Stimulated activated CD8-positive, alpha-beta memory T cell treated with anti-CD3 and anti-CD28 coated beads, Interleukin-15, amount 100 ng/mL, for 1 hour (primary cell): ENCODE data around the gene DDX27.
"Not testable (repeated sequence)": the region's sequence is repeated elsewhere in the genome, so short reads cannot be mapped to it uniquely, and the experiment has no call there.

Source experiments
- DNase-seq: peaks from one replicate; pipeline ENCODE4 v3.0.0-alpha.2; 2020; ENCODE audit warnings: low read depth

The DDX27 gene

DNA sequence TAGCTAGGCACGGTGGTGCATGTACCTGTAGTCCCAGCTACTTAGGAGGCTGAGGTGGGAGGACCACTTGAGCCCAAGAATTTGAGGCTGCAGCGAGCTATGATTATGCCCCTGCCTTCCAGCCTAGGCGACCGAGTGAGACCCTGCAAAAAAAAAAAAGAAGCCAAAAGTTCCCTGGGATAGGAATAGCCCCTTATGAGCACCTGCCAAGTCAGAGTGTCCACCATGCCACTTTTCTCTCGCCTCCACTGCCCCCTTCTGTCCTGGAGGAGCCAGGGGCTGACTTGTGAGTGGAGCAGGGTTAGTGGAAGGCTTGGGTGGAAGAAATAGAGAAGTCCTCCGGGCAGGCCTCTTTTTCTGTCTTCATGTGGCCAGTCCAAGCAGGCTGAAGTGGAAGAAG, 12.1 kb upstream of the DDX27 start:
- DNase-seq = no peak

DNA sequence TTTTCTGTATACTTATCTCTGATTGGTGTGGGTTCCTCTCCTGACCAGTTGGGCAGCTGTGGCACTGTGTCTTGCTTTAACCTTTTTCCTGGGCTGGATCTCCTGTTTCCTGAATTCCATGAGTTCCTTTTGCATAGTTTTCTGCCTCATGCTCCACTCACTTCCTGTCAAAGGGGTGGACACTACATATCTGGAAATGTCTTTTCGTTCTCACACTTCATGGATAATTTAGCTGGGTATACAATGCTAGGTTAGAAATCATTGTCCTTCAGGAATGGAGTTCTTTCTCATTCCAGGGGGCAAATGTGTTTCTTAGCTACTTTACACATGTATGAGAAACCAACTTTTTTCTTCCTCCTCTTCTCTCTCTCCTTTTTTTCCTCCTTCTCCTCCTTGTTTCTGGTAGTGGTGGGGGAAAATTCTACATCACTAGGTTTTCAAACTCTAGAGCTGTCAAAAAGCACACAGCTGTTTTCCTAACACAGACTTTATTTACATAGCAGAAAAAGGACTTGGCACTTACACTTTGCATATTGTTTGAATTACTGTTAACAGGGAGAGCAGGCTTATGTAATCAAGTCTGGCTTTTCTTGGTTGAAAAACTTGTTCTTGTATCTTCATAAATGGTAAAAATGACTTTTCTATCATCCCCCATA, 9.0 kb upstream of the DDX27 start:
- no peak for DNase-seq

DNA sequence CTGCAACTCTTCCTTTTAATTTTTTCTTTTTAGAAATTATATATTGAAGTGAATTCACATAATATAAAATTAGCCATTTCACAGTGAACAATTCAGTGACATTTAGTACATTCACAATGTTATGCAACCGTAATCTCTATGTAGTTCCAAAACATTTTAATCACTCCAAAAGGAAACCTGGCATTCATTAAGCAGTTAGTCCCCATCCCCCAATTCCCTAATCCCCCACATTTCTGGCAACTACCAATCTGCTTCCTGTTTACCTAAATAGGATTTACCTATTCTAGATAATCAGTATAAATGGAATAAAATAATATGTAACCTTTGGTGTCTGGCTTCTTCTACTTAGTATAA, 8.5 kb upstream of the DDX27 start:
- DNase-seq = no peak

DNA sequence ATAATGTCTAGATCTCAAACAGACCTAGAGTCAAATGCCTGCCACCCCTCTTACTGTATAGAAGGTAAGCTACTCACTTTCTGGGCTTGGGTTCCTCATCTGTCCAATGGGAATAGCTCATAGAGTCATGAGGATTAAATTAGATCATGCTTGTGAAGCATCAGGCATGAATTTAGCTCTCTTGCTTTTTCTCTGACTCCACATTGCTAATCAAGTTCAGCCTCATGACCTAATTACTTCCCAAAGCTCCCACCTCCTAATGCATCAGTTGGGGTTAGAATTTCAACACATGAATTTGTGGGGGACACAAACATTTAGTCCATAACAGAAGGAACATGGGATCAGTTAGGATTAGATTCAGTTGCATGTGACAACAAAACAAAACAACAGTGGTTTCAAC, 4.6 kb upstream of the DDX27 start:
- DNase-seq = no peak

DNA sequence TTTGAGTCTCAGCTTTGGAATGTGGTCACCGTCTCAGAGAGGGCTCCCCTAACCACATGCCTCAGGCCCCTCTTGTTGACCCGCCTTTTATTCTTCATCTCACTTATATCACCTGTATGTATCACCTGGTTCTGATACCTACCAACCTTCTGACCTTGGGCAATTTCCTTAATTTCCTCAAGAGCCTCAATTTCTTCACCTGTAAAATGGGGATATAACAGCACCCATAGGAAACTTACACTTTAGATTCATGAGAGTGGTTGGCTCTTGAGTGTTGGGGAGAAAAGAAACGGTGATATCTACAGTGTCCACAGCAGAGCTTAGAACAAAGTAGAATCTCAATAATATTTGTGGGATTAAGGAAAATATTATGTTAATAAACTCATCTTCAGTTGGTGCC, 4.0 kb upstream of the DDX27 start:
- no peak for DNase-seq

DNA sequence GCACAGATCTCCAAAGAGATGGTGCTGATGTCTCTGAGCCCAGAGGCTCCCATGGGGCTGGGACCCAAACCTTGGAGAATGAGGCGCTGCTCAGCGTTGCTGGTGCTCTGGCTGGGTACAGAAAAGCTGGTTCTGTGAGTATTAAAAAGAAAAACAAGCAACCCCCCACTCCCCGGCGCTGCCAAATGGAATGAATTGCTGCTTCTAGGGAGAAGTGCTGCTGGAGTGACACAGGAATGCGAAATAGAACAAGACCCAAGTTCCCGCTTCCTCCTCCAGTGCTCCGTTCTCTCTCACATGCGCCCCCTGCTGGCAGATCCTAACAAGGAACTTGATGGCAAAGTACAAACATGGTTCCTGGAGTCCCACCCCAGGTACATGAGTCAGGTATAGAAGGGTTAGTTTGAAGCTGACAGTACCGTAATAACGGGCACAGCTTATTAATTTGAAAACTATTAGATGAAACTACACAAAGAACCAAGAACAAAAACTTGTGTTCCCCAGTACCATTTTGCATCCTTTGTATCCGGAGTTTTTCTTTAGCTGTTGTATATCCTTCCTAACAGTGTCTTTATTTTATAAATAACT, 2.1 kb upstream of the DDX27 start:
- peak; percentile 96 for DNase-seq

DNA sequence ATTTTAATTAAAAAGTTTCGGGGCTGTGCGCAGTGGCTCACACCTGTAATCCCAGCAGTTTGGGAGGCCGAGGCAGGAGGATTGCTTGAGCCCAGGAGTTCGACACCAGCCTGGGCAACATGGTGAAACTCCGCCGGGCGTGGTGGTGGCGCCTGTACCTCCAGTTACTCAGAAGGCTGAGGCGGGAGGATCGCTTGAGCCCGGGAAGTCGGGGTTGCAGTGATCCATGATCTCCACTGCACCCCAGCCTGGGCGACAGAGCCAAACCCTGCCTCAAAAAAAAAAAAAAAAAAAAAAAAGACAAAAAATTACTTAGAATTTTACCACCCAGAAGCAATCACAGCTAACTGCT, 501 bp upstream of the DDX27 start:
- not testable (repeated sequence) for DNase-seq

DNA sequence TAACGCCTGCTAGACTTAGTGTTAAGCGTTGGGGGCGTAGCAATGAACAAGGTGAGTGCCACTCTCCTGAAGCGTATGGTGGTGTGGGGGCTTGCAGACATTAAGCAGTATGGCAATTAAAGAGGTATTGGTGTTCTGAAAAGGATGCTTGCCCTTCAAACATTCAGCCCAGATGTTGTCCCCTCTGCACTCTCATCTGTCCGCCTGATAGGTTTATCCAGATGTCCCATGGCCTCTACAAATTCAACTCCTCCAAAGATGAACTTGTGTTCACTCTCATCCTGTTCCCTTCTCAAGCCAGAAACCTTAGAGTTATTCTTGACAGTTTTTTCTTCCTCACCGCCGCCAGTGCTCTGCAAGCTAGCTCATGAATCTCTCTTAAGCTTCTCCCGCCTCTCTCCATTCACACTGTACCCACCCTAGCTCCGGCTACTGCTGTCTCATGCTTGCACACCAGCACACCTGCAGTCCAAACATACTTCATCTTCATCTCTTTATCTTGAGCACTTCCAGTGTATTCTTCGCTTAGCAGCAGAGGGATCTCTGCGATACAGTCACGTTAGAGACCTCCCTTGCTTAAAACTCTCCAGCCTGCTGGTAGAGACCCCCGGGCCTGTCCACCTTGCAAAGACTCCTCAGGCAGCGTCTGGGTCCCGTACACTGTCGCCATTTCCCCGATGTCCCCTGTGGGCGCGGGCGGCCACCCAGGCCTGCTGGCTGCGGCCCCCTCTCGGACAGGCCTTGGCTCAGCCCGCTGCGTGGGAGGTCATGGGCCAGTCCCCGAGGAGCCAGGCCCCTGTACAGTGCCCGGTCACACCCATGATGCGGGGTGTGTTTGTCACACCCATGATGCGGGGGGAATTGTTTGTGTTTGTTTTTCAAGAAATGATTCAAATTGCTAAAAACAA, 962 bp downstream of the DDX27 start:
- DNase-seq = no peak

DNA sequence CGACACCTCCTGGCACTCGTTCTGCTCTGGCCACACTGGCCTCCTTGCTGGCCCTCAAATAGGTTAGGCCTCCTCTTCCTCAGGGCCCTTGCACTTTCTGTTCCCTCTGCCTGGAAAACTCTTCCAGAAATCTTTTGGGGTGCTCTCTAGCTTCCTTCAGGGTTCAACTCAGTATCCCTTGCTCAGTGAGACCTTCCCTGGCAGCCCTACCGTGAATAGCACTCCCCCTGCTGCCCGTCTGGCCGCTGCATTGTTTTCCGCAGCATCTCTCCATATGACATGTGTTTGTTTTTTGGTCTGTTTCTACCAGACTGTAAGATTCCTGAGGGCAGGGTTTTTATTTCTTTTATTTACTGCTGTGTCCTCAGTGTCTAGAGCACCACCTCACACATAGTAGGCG, 6.7 kb downstream of the DDX27 start:
- DNase-seq = no peak

DNA sequence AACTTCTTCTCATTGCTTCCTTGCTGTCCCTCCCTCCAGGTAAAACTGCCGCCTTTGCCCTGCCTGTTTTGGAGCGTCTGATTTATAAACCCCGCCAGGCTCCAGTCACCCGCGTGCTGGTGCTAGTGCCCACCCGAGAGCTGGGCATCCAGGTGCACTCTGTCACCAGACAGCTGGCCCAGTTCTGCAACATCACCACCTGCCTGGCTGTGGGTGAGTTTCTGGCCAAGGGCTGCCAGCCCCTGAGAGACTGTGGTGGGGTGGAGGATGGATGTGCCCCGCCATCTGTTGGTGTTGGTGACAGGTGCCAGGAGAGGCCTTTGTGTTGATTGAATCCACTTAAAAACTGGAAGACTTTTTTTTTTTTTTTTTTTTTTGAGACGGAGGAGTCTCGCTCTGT, 9.5 kb downstream of the DDX27 start:
- DNase-seq = no peak

DNA sequence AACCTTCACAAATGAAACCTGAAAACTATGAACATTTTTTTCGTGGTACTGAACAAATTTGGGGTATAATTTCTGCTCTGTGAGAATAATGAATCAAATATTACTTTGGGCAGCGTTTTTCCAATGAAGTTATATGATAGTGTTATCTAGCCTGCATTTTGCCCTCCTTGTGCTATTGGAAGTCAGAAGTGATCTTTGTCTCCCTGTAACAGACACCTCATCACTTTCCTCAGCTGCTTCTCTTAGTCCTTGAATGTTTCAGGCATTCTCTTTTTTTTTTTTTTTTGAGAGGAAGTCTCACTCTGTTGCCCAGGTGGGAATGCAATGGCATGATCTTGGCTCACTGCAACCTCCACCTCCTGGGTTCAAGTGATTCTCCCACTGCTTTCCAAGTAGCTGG, 10.2 kb downstream of the DDX27 start:
- DNase-seq = no peak

DNA sequence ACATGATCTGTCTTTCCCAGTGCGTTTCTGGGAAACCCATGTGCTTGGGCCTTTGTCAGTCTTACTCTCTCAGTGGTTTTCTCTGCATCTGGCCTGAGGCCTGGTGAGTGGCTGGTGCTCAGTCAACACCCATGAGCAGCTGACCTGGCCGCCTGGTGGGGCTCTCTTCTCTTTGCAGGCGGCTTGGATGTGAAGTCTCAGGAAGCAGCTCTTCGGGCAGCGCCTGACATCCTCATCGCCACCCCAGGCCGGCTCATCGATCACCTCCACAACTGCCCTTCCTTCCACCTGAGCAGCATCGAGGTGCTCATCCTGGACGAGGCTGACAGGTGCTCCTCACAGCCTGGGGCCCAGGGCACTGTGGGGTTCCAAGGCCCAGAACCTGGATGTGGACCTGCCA, 10.8 kb downstream of the DDX27 start:
- no peak for DNase-seq

DNA sequence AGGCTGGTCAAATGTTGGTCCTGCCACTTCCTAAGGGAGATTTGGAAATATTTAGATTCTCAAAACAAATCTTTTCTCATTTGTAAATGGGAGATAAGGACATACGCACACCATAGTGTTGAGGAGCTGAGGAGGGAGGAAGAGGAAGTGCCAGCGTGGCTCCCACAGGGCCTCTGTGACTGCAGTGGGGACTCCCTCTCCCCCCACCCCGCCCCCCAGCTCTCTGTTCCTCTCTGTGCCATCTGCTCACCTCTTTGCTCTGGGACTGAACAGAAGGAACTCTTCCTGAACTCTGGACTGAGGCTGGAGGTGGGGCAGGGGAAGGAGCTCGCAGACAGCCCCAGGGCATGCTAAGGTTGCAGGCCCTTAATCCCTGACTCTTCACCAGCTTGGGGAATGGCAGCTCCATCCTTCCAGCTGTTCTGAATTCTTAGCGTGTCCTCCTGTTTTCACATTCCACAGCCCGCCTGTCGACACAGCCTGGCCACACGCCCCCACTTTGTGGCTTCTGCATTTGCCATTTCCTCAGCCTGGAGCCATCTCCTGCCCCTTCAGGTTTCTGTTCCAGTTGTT, 11.4 kb downstream of the DDX27 start:
- DNase-seq = no peak

DNA sequence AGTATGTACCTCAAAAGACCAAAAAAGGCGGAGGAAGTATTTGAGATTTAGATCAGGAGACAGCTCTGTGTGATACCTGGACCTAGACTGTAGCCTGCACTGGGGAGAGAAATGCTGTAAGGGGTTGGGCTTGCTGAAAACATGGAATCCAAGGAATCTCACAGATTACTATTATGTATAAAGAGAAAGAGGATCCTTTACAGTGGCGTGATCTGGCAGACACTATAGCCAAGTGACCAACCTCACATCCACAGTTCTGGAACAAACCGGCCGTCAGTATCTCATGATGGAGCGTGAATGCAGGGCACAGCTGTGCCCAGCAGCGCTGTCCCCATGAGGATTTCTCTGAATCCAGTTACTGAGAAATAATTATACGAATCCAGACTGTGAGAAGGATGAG, 12.3 kb downstream of the DDX27 start:
- DNase-seq = no peak

DNA sequence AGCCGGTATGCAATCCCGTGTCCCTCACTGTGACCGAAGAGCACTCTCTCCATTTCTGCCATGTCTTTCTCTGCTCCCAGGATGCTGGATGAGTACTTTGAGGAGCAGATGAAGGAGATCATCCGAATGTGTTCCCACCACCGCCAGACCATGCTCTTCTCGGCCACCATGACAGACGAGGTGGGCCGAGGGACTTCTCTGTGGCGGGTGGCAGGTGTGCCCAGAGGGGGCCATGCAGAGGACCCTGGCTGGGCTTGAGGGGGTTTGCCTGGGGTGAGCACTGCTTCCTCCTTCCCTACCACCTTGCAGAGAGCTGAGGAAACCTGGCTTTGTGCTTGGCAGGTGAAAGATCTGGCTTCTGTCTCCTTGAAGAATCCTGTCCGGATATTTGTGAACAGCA, 14.0 kb downstream of the DDX27 start:
- no peak for DNase-seq

DNA sequence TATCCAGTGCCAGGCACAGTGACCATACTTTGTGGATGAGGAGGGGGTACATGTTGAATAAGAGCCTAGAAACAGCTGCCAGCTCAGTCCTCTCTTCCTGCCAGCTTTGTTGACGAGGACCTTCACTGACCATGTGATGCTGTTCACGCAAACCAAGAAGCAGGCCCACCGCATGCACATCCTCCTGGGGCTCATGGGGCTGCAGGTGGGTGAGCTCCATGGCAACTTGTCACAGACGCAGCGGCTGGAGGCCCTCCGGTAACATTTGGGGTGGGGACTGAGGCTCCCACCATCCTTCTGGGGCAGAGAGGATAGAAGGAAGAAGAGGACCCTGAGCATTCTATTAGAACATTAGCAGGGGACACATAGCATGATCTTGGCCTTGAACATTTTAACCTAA, 15.6 kb downstream of the DDX27 start:
- DNase-seq = no peak

DNA sequence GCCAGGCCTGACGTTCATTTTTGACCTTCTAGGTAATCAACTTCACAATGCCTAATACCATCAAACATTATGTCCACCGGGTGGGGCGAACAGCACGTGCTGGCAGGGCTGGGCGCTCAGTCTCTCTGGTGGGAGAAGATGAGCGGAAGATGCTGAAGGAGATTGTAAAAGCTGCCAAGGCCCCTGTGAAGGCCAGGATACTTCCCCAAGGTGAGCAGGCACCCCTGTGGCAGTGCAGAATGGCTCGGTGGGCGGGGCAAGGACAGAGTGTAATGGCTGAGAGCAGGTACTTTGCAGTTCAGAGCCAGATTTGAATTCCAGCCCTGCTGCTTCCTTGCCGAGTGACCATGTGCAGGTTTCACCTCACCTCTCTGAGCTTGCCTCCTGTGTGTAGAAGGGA, 17.1 kb downstream of the DDX27 start:
- DNase-seq = no peak

DNA sequence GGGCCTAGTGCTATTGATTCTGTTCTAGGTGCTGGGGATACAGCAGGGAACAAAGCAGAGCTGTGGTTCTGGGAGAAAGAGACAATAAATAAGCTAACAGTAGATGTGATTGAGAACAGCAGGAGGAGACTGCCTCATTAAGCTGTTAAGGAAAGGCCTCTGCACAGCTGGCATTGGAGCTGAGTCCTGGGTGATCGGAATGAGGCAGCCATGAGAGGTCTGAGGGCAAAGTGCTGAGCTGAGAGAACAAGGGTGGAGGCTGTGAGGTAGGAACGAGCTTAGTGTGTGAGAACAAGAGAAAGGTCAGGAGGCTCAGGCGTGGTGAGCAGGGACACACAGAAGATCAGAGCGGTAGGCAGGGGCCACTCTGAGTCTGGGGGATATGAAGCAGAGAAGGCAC, 18.3 kb downstream of the DDX27 start:
- DNase-seq = no peak

DNA sequence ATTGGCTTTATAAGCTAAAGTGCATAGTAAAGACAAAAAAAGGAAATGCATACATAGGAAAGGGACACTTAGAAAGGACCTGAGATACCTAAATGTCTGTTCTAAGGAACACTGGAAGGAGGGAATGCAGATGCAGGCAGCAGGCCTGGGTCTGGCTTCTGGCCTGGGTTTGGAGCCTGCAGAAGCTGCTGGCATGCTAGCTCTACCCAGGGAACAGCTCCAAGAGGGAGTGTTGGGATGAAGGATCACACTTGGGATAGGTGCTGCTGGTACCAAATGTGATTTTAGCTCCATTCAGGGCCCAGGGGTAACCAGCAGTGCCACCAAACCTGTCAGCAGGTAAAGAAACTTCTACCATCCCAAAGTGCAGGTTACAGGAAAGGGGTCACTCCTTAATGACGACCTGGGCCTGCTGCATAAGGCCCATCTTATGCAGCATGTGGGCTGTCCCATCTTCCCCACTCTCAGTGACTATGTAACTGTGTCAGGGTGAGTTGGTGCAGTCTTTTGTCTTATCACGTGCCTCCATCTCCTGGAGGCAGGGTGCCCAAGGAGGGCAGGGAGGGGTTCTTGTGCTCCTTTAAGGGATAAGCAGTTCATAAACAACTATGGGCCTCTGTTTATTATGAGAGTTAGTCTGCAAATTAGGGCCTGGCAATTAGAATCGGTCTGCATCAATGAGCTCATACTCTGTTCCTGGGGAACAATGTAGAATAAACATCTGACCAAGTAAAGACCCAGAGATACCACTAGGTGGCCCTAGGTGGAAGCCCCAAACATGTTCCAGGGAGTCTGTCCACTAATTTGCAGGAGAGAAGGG, 26.9 kb downstream of the DDX27 start:
- DNase-seq = no peak

DNA sequence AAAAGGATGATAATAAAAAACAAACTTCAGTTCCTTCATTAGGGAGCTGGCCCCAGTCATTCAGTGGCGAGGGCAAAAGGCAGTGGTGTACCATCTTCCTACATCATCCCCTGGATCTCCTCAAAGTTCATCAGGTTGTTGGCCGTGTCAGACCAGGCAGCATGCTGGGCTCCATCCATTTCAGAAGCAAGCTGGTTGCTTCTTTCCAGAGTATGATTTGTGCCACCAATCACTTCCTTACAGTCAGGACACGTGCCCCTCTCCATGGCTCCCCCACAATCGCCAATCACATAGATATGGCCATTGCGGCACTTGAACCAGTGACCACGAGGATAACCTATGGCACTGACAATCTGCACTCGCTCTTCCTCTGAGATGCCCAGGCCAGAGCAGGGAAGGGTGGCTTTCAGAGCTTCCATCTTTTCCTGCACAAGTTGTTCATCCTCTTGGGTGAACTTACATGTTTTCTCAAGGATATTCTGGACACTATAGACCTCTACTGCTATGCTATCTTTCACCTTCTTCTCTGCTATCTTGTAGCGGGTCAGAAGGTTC, 28.0 kb downstream of the DDX27 start:
- DNase-seq = no peak

DNA sequence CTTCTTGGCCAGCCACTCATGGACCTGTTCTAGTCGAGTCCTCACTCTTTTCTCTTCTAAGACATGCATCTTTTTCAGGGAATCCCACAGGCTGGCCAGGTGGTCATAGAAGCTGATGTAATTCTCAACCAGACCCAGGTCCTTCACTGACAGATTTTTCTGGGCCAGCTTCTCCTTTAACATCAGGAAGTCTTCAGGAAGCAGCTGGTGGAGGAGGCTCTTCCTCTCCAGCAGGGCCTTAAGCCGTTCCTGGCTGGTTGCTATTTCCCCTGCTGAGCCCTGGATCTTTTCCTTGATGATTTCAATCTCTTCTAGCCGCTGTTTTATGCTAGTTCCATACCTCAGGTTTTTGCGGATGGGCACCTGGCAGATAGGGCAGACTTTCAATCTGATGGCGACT, 28.6 kb downstream of the DDX27 start:
- DNase-seq = no peak

DNA sequence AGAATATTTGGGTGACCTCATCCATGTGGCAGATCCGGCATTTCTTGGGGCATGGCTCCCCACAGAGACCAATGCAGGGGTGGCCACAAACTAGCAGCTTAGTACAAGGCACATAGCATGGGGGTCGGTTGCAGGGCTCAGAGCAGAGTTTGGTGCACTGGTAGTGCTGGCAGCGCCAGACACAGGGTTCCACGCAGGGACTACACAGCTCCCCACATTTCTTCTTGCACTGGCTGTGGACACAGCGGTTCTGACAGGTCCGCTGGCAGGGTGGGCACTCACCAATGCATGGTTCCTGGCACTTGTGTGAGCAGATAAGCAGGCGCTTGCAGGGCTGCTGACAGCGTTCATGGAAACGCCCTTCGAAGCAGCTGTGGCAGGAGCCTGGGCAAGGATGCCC, 29.1 kb downstream of the DDX27 start:
- DNase-seq = no peak
